ENCODE results near the gene FHIT. TPM values are rescaled to one million over a fixed set of nuclear protein-coding genes. Genes with fewer than 3 reads are reported as not detected.

FHIT gene
- total RNA-seq, 1 donor from 2014 or later = 16.1 TPM

GRCh38 chr3:59795756-59796155 lies 1455.5 kb downstream of the FHIT start:
- no peak for DNase-seq (ENCODE audit: low spot score, unreplicated experiment)
- H3K36me3 Mint-ChIP-seq (ENCODE audit: insufficient read depth) = no peaks in the 10 kb centered on the region
- peaks cover 17% of the 10 kb centered on the region for H3K4me1 Mint-ChIP-seq (ENCODE audit: low read depth)
- no peak overlapping the region for H3K27ac Mint-ChIP-seq
- H3K9me3 Mint-ChIP-seq (ENCODE audit: low read depth) = no peaks in the 10 kb centered on the region
- no peak overlapping the region for H3K4me3 Mint-ChIP-seq (ENCODE audit: low read depth)
- no peaks in the 10 kb centered on the region for H3K27me3 Mint-ChIP-seq
- no peak for TF ChIP-seq CTCF (IDR thresholded peaks at IDR 0.05; ENCODE audit: unreplicated experiment)

- Mint-ChIP-seq H3K9me3 (ENCODE audit: low read depth) (no peaks in the 10 kb centered on the region), H3K4me3 (ENCODE audit: low read depth) (no peak overlapping the region)
Observed at GRCh38 chr3:59793976-59794375, 1457.3 kb downstream of the FHIT start.

GRCh38 chr3:59791774-59792308 lies 1459.4 kb downstream of the FHIT start:
- no peaks in the 10 kb centered on the region for H3K36me3 Mint-ChIP-seq (ENCODE audit: insufficient read depth)
- TF ChIP-seq CTCF (IDR thresholded peaks at IDR 0.05; ENCODE audit: unreplicated experiment) = no peak
- H3K4me3 Mint-ChIP-seq (ENCODE audit: low read depth) = no peak overlapping the region
- DNase-seq (ENCODE audit: low spot score, unreplicated experiment) = no peak
- no peak overlapping the region for H3K27ac Mint-ChIP-seq
- no peaks in the 10 kb centered on the region for H3K9me3 Mint-ChIP-seq (ENCODE audit: low read depth)
- H3K27me3 Mint-ChIP-seq = no peaks in the 10 kb centered on the region
- no peaks in the 10 kb centered on the region for H3K4me1 Mint-ChIP-seq (ENCODE audit: low read depth)

More at GRCh38 chr3:59793976-59794375, 1457.3 kb downstream of the FHIT start:
- DNase-seq (ENCODE audit: low spot score, unreplicated experiment) = no peak
- H3K27ac Mint-ChIP-seq = no peak overlapping the region
- TF ChIP-seq CTCF (IDR thresholded peaks at IDR 0.05; ENCODE audit: unreplicated experiment) = no peak
- peaks cover 7% of the 10 kb centered on the region for H3K4me1 Mint-ChIP-seq (ENCODE audit: low read depth)
- H3K36me3 Mint-ChIP-seq (ENCODE audit: insufficient read depth) = no peaks in the 10 kb centered on the region
- no peaks in the 10 kb centered on the region for H3K27me3 Mint-ChIP-seq

- Mint-ChIP-seq H3K4me3 (ENCODE audit: low read depth) (no peak overlapping the region), H3K4me1 (ENCODE audit: low read depth) (no peaks in the 10 kb centered on the region), H3K36me3 (ENCODE audit: insufficient read depth) (no peaks in the 10 kb centered on the region), H3K27me3 (no peaks in the 10 kb centered on the region), H3K9me3 (ENCODE audit: low read depth) (no peaks in the 10 kb centered on the region), H3K27ac (no peak overlapping the region)
- no peak for TF ChIP-seq CTCF (IDR thresholded peaks at IDR 0.05; ENCODE audit: unreplicated experiment)
- DNase-seq (ENCODE audit: low spot score, unreplicated experiment) = no peak
Observed at GRCh38 chr3:59790241-59790640, 1461.0 kb downstream of the FHIT start.

- Mint-ChIP-seq H3K9me3 (ENCODE audit: low read depth) (no peaks in the 10 kb centered on the region), H3K4me3 (ENCODE audit: low read depth) (no peak overlapping the region), H3K4me1 (ENCODE audit: low read depth) (no peaks in the 10 kb centered on the region), H3K27ac (no peak overlapping the region), H3K36me3 (ENCODE audit: insufficient read depth) (no peaks in the 10 kb centered on the region), H3K27me3 (no peaks in the 10 kb centered on the region)
- TF ChIP-seq CTCF (IDR thresholded peaks at IDR 0.05; ENCODE audit: unreplicated experiment) = no peak
- no peak for DNase-seq (ENCODE audit: low spot score, unreplicated experiment)
Observed at GRCh38 chr3:59788801-59789200, 1462.5 kb downstream of the FHIT start.
